Panc1 (cell line): Measurements from ENCODE around the gene MTHFR.

Source experiments
- POLR2AphosphoS5 ChIP-seq: IDR thresholded peaks from 2 replicates; pipeline ENCODE4 v1.6.1; 2012; ENCODE audit warnings: mild to moderate bottlenecking, low read depth, low read length, moderate library complexity
- SIN3A ChIP-seq: IDR thresholded peaks from 2 replicates; pipeline ENCODE4 v1.6.1; 2012; ENCODE audit warnings: low read depth, mild to moderate bottlenecking, low read length, moderate library complexity, borderline replicate concordance; ENCODE audit not compliant: insufficient read depth
- TF ChIP-seq, protein P1 (sequence below): fragments of 450-650 bp; IDR thresholded peaks from 2 replicates; pipeline ENCODE4 v1.5.1; 2017; ENCODE audit warnings: mild to moderate bottlenecking
- TF ChIP-seq, protein P2 (sequence below), 2 experiments: IDR thresholded peaks; 2 replicates each; pipeline ENCODE4 v1.6.1; 2011 to 2012; ENCODE audit warnings: low read depth in 2 of 2, control low read depth in 1 of 2, low read length in 1 of 2, mild to moderate bottlenecking in 1 of 2, moderate library complexity in 1 of 2; ENCODE audit not compliant: insufficient read depth in 1 of 2

DNA sequence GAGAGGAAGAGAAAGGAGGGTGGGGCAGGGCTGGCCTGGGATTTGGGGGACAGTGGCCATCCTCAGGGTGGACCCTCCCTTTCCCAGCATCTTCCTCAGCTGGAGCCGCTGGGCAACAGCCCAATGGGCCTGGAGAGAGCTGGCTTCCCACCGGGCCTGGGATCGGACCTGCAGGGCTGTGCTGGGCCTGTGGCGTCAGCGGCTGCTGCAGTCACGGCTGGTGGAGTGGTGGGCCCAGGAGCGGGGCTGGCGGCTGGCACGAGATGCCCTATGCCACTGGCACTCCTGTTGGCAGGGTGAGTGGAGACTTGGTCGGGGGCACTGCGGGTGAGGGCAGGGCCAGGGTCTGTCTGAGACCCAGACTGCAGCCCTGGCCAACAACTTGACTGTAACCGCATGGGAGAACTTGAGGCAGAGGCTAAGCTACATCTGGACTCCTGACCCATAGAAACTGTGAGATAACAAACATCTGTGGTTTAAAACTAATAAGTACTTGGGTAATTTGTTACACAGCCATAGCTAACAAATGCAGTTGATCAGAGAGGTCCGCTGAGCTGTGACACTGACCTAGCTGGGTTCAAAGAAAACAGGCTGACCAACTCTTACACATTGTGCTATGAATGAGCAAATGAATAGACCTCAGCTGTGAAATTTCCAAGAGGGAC lies 25.9 kb downstream of the MTHFR start:
- TF ChIP-seq, protein P1, sequence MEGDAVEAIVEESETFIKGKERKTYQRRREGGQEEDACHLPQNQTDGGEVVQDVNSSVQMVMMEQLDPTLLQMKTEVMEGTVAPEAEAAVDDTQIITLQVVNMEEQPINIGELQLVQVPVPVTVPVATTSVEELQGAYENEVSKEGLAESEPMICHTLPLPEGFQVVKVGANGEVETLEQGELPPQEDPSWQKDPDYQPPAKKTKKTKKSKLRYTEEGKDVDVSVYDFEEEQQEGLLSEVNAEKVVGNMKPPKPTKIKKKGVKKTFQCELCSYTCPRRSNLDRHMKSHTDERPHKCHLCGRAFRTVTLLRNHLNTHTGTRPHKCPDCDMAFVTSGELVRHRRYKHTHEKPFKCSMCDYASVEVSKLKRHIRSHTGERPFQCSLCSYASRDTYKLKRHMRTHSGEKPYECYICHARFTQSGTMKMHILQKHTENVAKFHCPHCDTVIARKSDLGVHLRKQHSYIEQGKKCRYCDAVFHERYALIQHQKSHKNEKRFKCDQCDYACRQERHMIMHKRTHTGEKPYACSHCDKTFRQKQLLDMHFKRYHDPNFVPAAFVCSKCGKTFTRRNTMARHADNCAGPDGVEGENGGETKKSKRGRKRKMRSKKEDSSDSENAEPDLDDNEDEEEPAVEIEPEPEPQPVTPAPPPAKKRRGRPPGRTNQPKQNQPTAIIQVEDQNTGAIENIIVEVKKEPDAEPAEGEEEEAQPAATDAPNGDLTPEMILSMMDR: no peak
- TF ChIP-seq, protein P2, sequence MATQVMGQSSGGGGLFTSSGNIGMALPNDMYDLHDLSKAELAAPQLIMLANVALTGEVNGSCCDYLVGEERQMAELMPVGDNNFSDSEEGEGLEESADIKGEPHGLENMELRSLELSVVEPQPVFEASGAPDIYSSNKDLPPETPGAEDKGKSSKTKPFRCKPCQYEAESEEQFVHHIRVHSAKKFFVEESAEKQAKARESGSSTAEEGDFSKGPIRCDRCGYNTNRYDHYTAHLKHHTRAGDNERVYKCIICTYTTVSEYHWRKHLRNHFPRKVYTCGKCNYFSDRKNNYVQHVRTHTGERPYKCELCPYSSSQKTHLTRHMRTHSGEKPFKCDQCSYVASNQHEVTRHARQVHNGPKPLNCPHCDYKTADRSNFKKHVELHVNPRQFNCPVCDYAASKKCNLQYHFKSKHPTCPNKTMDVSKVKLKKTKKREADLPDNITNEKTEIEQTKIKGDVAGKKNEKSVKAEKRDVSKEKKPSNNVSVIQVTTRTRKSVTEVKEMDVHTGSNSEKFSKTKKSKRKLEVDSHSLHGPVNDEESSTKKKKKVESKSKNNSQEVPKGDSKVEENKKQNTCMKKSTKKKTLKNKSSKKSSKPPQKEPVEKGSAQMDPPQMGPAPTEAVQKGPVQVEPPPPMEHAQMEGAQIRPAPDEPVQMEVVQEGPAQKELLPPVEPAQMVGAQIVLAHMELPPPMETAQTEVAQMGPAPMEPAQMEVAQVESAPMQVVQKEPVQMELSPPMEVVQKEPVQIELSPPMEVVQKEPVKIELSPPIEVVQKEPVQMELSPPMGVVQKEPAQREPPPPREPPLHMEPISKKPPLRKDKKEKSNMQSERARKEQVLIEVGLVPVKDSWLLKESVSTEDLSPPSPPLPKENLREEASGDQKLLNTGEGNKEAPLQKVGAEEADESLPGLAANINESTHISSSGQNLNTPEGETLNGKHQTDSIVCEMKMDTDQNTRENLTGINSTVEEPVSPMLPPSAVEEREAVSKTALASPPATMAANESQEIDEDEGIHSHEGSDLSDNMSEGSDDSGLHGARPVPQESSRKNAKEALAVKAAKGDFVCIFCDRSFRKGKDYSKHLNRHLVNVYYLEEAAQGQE (IDR thresholded peaks at IDR 0.05; ENCODE audit: insufficient read depth in 1 of 2, low read depth in 2 of 2, low read length in 1 of 2): no peak
- no peak for TF ChIP-seq SIN3A
- TF ChIP-seq POLR2AphosphoS5: no peak
